Motor neuron (in vitro differentiated cells): ENCODE measurements around the gene FRMD4B. TPM values are rescaled to one million over a fixed set of nuclear protein-coding genes. Genes with fewer than 3 reads are reported as not detected.

ENCODE experiments used
- ATAC-seq, 8 experiments: fragments of 200-7000 bp; cut with Tn5 transposase; replicated peaks in 6 of 8; 2 replicates each; pipeline ENCODE4 v1.8.0; 2021; ENCODE audit warnings: mild to moderate bottlenecking in 8 of 8, moderate library complexity in 8 of 8
- H3K27ac ChIP-seq, 2 donors: fragments of 250-450 bp; sonication (Bioruptor Pico); 2 replicates each; pipeline ENCODE4 v1.9.0; 2021; ENCODE audit warnings: antibody characterized with exemption in 2 of 2, mild to moderate bottlenecking in 2 of 2, moderate library complexity in 1 of 2
- H3K4me1 ChIP-seq, 2 donors: fragments of 250-450 bp; sonication (Bioruptor Pico); replicated peaks in 1 of 2; 2 replicates each; pipeline ENCODE4 v1.6.1; 2021; ENCODE audit warnings: antibody characterized with exemption in 2 of 2, mild to moderate bottlenecking in 2 of 2, moderate library complexity in 1 of 2
- H3K4me3 ChIP-seq, 5 donors: fragments of 250-450 bp; sonication (Bioruptor Pico); 2 replicates each; pipeline ENCODE4 v1.9.0; 2021; ENCODE audit warnings: antibody characterized with exemption in 5 of 5, mild to moderate bottlenecking in 5 of 5, moderate library complexity in 4 of 5
- WGBS, 10 experiments: fragments of 450-650 bp; shearing (Covaris generic); methylation state at CpG; one replicate each; pipeline ENCODE4 v1.0.0; 2022; 5-methylcytosine and 5-hydroxymethylcytosine counted together
- in situ Hi-C, 9 experiments: fragments of 400-800 bp; cut with MboI; loops; one replicate each; pipeline ENCODE4 v1.15.0; 2021; ENCODE audit warnings: low sequenced_read_pairs in 9 of 9, low pct_unique_long_range_greater_than_20kb in 2 of 9; ENCODE audit not compliant: unreplicated experiment in 9 of 9
- total RNA-seq, 8 experiments: library from RNA; unstranded; fragments of 300-600 nt; gene quantifications; 2 replicates each; pipeline versions ENCODE4 v1.2.3 to v1.2.4, GENCODE V29; 2022

Gene FRMD4B
- total RNA-seq, 8 experiments from 2014 or later, result 1.1 to 57.3 (median 16.0) TPM

DNA sequence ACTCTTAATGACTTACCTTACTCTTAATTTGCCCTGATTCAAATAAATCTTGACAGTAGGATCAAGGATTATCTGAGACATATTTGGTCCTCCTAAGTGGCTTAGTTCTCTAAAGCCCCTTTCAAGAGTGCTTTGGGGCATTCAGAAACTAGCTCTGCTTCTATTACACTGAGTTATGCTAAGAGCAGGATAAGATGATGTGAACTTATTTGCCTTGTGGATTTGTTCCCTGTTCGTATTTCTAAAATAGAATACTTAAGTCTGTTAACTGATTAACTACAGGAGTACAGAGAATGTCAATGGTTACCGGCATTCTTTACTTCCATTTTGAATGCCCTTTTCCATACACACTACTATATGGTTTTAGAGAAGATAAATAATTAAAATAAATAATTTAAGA lies 14.8 kb upstream of the FRMD4B start:
- Histone ChIP-seq H3K4me3 (no peak overlapping the region), H3K27ac (no peak overlapping the region), H3K4me1 (no peaks in the 10 kb centered on the region)
- WGBS, 10 experiments, result 11 to 100% (median 83%) methylated on average over 1 to 2 of the region's 2 CpGs
- ATAC-seq, result no peak
- in situ Hi-C loops, result loop anchor here in 2 of 9 experiments (25.0 kb wide), 1 partner anchor 238 kb away; no protein-coding TSS in a partner anchor

- ATAC-seq, result no peak
- Histone ChIP-seq H3K27ac (no peak overlapping the region), H3K4me1 (no peaks in the 10 kb centered on the region), H3K4me3 (no peak overlapping the region)
- WGBS, 10 experiments, result 0 to 50% (median 20%) methylated on average over 1 to 3 of the region's 3 CpGs; no CpG with 5 or more reads in 1 of the 10 experiments
- in situ Hi-C loops, result no loop called here
Observed at GRCh38 chr3:69392850-69393249, 7.0 kb upstream of the FRMD4B start.

DNA sequence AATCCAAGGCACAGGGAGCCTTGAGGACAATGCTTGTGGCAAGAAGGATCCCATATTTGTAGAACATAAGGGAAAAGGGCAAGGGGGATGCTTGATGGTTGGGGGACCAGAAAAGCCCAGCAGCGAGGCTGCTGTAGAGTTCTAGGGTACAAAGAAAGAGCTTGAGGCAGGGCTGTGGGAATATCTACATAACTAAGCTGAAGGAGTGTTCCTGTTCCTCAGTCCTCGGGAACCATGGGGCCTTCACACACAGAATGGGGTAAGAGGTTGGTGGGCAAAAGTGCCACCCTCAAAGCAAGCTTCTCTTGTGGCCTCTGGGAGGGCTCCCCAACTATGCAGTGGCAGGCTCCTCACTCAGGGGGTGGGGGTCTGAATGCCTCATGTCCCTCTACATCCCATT lies 6.5 kb upstream of the FRMD4B start:
- in situ Hi-C loops, result no loop called here
- H3K4me1 ChIP-seq, result no peaks in the 10 kb centered on the region
- ATAC-seq, result no peak
- no peak overlapping the region for H3K27ac ChIP-seq
- WGBS, 10 experiments, result 67 to 100% (median 82%) methylated on average over 1 to 2 of the region's 2 CpGs; no CpG with 5 or more reads in 4 of the 10 experiments
- H3K4me3 ChIP-seq, result no peak overlapping the region

GRCh38 chr3:69391554-69391953 lies 5.7 kb upstream of the FRMD4B start:
- no peak for ATAC-seq
- no peak overlapping the region for H3K27ac ChIP-seq

GRCh38 chr3:69390771-69391170 lies 4.9 kb upstream of the FRMD4B start:
- no peak overlapping the region for H3K4me3 ChIP-seq
- H3K4me1 ChIP-seq, result no peaks in the 10 kb centered on the region
- in situ Hi-C loops, result no loop called here
- no peak overlapping the region for H3K27ac ChIP-seq
- ATAC-seq, result no peak
- 55 to 100% (median 91%) methylated on average over 2 to 5 of the region's 5 CpGs for WGBS, 10 experiments

More at GRCh38 chr3:69391554-69391953, 5.7 kb upstream of the FRMD4B start:
- 33 to 100% (median 40%) methylated on average over 1 of the region's 1 CpG; no CpG with 5 or more reads in 5 of the 10 experiments for WGBS, 10 experiments
- in situ Hi-C loops, result no loop called here
- Histone ChIP-seq H3K4me1 (no peaks in the 10 kb centered on the region), H3K4me3 (no peak overlapping the region)

- peaks cover 5 to 7% of the 10 kb centered on the region in 2 donors for H3K4me1 ChIP-seq
- H3K4me3 ChIP-seq, result no peak overlapping the region
- H3K27ac ChIP-seq, result no peak overlapping the region
- no peak for ATAC-seq
- WGBS, 10 experiments, result 35 to 100% (median 84%) methylated on average over 1 to 4 of the region's 4 CpGs; no CpG with 5 or more reads in 2 of the 10 experiments
- in situ Hi-C loops, result no loop called here
Observed at GRCh38 chr3:69389520-69390248, 3.8 kb upstream of the FRMD4B start.

DNA sequence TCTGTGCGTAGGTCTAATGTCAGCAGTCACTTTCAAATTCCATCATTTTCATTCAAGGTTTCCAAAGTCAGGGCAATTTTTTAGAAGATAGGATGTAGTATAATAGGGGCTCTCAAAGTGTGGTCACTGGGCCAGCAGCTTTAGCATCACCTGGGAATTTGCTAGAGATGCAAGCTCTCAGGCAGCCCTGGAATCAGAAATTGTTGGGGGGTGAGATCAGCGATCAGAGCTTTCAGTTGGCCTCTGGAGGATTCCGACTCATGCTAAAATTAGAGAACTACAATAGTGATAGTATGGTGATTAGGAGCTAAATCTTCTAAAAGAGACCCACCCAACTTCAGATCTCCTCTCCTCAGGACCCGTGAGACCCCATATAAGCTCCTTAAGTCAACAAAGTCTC lies 2.4 kb upstream of the FRMD4B start:
- in situ Hi-C loops, result no loop called here
- no peak for ATAC-seq
- Histone ChIP-seq H3K27ac (no peak overlapping the region), H3K4me1 (peaks cover 9 to 10% of the 10 kb centered on the region in 2 donors), H3K4me3 (no peak overlapping the region)
- WGBS, 10 experiments, result 40 to 87% (median 69%) methylated on average over 1 to 4 of the region's 4 CpGs; no CpG with 5 or more reads in 2 of the 10 experiments

DNA sequence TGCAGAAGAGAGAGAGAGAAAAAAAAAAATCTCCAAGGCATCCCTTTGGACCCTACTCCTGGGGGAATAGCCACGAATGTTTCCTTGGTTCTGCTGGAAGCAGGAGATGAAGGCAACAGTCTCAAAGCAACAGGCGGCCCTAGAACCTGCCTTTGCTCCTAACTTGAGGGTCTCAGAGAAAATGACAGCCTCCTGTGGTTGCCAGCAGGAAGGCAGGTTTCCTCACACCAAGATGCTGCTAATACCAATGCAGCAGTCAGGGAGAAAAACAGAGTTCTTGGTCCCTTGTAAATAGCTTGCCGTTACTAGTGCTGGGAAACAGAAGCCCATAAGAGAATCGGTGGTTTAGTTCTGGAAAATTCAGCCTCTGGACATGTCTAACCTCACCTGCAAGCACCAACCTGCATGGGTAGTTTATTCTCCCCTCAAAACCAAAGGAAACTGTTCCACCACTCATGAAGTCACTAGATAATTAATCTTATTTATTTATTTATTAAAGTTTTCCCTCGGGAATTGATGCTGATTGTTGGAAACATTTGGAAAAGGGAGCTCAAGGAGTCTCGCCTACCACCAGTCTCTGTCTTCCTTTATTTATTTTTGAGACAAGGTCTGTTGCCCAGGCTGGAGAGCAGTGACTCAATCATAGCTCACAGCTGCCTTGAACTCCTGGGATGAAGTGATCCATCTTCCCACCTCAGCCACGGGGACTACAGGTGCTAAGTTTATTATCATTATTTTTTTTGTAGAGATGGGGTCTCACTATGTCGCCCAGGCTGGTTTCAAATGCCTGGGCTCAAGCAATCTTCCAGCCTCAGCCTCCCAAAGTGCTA lies 883 bp upstream of the FRMD4B start:
- Histone ChIP-seq H3K4me3 (peak overlapping the region; percentile 27 to 40 (median 34)), H3K4me1 (peaks cover 9 to 10% of the 10 kb centered on the region in 2 donors), H3K27ac (no peak overlapping the region)
- peak in 4 of 8 experiments; percentile 11 to 27 (median 13) for ATAC-seq
- 0 to 60% (median 38%) methylated on average over 1 to 6 of the region's 8 CpGs; no CpG with 5 or more reads in 1 of the 10 experiments for WGBS, 10 experiments
- in situ Hi-C loops, result no loop called here

- H3K4me3 ChIP-seq, result peak overlapping the region; percentile 27 to 40 (median 34)
- peaks cover 9 to 10% of the 10 kb centered on the region in 2 donors for H3K4me1 ChIP-seq
- in situ Hi-C loops, result no loop called here
- WGBS, 10 experiments, result 0 to 9% (median 2%) methylated on average over 1 to 10 of the region's 11 CpGs; no CpG with 5 or more reads in 4 of the 10 experiments
- peak in 5 of 8 experiments; percentile 40 to 61 (median 45) for ATAC-seq
- H3K27ac ChIP-seq, result no peak overlapping the region
Observed at GRCh38 chr3:69385123-69385722, 665 bp downstream of the FRMD4B start.

DNA sequence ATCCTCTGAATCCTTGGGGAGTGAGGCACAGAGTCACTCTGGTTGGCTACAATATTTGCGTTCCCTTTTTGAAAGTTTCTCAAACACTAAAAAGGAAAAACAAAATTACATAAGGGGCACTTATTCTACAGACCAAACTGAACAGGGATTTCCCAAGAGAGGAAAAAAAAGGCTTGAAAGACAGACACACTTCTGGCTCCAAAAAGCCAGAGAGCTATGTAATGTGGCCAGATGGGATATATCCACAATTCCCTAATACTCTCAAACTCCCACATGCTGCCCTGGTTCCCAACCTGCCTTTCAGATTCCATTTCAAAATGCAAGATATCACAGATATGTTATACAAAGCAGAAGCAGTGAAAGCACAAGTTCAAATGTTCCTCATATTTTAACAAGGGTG lies 1.6 kb downstream of the FRMD4B start:
- in situ Hi-C loops, result no loop called here
- WGBS, 10 experiments, result 38 to 100% (median 95%) methylated on average over 1 of the region's 1 CpG; no CpG with 5 or more reads in 2 of the 10 experiments
- ATAC-seq, result no peak
- no peak overlapping the region for H3K4me3 ChIP-seq
- peaks cover 10 to 12% of the 10 kb centered on the region in 2 donors for H3K4me1 ChIP-seq
- H3K27ac ChIP-seq, result no peak overlapping the region

- in situ Hi-C loops, result no loop called here
- peak in 1 of 8 experiments; percentile 21 for ATAC-seq
- Histone ChIP-seq H3K4me3 (no peak overlapping the region), H3K4me1 (peaks cover 3 to 7% of the 10 kb centered on the region in 2 donors), H3K27ac (no peak overlapping the region)
- 72 to 100% (median 79%) methylated on average over 1 to 3 of the region's 3 CpGs; no CpG with 5 or more reads in 4 of the 10 experiments for WGBS, 10 experiments
Observed at GRCh38 chr3:69379661-69380060, 6.2 kb downstream of the FRMD4B start.

DNA sequence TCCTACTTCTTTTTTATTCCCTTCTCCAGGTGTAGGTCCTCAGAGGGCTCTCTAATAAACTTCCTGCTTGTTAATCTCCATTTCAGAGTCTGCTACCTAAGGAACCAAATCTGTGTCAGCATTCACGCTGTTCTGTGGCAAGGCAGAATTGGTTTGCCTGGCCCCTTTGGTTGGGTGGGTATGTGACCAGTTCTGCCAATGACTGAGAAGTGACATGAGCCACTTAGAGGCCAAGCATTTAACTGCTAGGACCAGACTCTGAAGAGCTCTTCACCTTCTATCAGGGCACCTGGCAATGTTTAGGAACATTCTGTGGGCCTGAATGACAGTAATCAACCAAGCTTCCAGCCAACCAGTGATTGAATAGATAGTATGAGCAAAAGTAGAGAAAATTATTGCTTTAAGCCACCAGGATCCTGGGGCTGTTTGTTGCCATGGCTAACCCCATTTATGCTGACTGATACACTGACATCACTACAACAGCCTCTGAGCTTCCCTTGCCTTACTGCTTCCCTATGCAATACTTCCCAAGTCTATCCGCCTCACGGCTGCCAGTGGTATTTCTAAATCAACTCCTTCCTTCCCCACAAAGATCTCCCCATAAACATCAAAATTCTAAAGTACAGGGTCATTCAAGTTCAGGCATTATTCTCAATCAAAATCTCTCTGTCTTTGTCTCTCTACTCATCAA lies 7.6 kb downstream of the FRMD4B start:
- in situ Hi-C loops, result no loop called here
- WGBS, 10 experiments, result 43 to 100% (median 83%) methylated on average over 1 to 2 of the region's 3 CpGs; no CpG with 5 or more reads in 3 of the 10 experiments

More for the DNA sequence above, 7.6 kb downstream of the FRMD4B start:
- Histone ChIP-seq H3K4me1 (peaks cover 0 to 3% of the 10 kb centered on the region in 2 donors), H3K27ac (no peak overlapping the region), H3K4me3 (no peak overlapping the region)
- no peak for ATAC-seq
